ENCODE results near the gene IYD. TPM values are rescaled to one million over a fixed set of nuclear protein-coding genes. Genes with fewer than 3 reads are reported as not detected.

Gene IYD
- not detected in 2 replicates for total RNA-seq

GRCh38 chr6:150368762-150369161, at the start of gene IYD:
Gene IYD, plus strand, starts transcription at chr6:150369012. Its CDS starts 20 bp downstream, at chr6:150369032.

Other genes with a start within 250 kb of the IYD start
- gene PPP1R14C, start 226.0 kb upstream of the IYD start, total RNA-seq: 63.4 and 70.4 TPM in 2 replicates
- gene PLEKHG1, start 230.9 kb downstream of the IYD start, total RNA-seq: 9.6 and 34.5 TPM in 2 replicates

Data from nasal cavity respiratory epithelium epithelial cell of viscerocranial mucosa (primary cell).